IgD-negative memory B cell (primary cell): ENCODE measurements around the gene PDCD2. TPM values are rescaled to one million over a fixed set of nuclear protein-coding genes. Genes with fewer than 3 reads are reported as not detected.
A peak's percentile ranks its signal among the peaks of the same experiment; 100 is the strongest.
"Not testable (repeated sequence)": the region's sequence is repeated elsewhere in the genome, so short reads cannot be mapped to it uniquely, and the experiment has no call there.

ENCODE experiments used
- H3K27ac Mint-ChIP-seq, 3 donors: one replicate each; pipeline ENCODE4 v1.8.0; 2020 to 2022; ENCODE audit warnings: mild to moderate bottlenecking in 3 of 3, mixed read lengths in 3 of 3, moderate library complexity in 1 of 3
- H3K27me3 Mint-ChIP-seq: one replicate; pipeline ENCODE4 v1.8.0; 2021; ENCODE audit warnings: mixed read lengths
- H3K36me3 Mint-ChIP-seq: one replicate; pipeline ENCODE4 v1.8.0; 2020; ENCODE audit warnings: mild to moderate bottlenecking, mixed read lengths
- H3K4me1 Mint-ChIP-seq, 3 donors: one replicate each; pipeline ENCODE4 v1.8.0; 2020 to 2022; ENCODE audit warnings: mixed read lengths in 3 of 3, mild to moderate bottlenecking in 1 of 3
- H3K4me3 Mint-ChIP-seq, 4 donors: one replicate each; pipeline ENCODE4 v1.8.0; 2020 to 2022; ENCODE audit warnings: mild to moderate bottlenecking in 4 of 4, mixed read lengths in 4 of 4, moderate library complexity in 3 of 4
- H3K9me3 Mint-ChIP-seq, 3 donors: one replicate each; pipeline ENCODE4 v1.8.0; 2020 to 2021; ENCODE audit warnings: mixed read lengths in 3 of 3, mild to moderate bottlenecking in 1 of 3
- polyA plus RNA-seq: library from polyadenylated mRNA; unstranded; fragments of 300-500 nt; fragmentation: Illumina TruSeq; gene quantifications from one replicate; pipeline ENCODE4 v1.2.3, GENCODE V29; 2021

The PDCD2 gene
- polyA plus RNA-seq, 1 donor from 2014 or later, result 99.9 TPM

DNA sequence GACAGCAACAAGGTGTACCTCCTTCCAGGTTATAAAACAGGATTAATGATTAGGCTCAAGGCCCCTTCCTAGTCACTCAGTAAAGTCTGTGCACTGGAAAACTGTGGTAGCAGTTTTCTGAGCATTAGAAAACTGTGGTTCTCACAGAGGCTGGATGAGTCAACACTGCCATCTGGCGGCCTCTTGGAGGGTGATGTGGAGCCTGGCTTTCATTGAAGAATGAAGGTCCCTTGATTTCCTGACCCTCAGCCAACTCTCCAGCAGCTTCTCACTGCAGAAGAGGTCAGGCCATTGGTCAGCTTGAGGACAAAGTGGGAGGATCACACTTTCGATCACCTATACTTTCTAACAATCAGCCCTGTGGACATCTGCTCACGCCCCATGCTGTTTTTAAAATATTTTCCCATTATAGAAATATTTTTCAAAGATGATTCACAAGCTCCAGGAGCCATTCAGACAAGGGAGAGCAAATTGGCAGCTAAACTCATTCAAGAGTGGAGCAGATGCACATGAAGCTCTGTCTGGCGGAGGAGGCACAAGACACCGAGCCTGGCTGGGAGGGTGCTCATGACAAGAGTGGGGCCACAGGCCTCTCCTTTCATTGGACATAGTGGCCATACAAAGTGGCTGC, 54.5 kb downstream of the PDCD2 start:
- peak overlapping the region in 2 of 4 donors; percentile 43 to 55 for H3K4me3 Mint-ChIP-seq
- H3K27ac Mint-ChIP-seq, result no peak overlapping the region
- H3K9me3 Mint-ChIP-seq, result no peaks in the 10 kb centered on the region
- no peaks in the 10 kb centered on the region for H3K27me3 Mint-ChIP-seq
- peaks cover 2% of the 10 kb centered on the region for H3K36me3 Mint-ChIP-seq
- no peaks in the 10 kb centered on the region for H3K4me1 Mint-ChIP-seq

DNA sequence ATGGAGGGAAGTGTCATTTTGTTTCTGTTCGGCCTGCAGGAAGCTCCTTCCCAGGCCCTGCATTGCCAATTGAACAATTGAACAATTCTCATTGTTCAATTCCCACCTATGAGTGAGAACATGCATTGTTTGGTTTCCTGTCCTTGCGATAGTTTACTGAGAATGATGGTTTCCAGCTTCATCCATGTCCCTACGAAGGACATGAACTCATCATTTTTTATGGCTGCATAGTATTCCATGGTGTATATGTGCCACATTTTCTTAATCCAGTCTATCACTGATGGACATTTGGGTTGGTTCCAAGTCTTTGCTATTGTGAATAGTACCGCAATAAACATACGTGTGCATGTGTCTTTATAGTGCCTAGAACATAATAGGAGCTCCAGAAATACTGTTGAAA, 56.4 kb downstream of the PDCD2 start:
- not testable (repeated sequence) for H3K36me3 Mint-ChIP-seq, H3K9me3 Mint-ChIP-seq, H3K4me1 Mint-ChIP-seq, H3K27ac Mint-ChIP-seq, H3K4me3 Mint-ChIP-seq, H3K27me3 Mint-ChIP-seq

DNA sequence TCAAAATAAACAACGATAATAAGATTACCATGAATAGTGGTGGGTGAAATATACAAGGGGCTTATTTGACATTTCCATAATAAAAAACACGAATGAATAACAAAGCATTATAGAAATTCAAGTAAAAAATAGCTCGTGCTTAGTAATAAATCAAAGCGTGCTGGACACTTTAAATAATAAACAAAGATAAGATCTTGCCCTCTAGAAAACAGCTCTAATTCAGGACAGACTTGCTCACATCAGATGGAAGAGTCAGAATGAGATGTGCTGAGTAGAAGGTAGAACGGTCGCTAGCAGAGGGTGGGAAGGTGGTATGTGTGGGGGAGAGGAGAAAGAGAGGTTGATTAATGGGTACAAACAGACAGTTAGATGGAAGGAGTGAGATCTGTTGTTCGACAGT, 58.6 kb downstream of the PDCD2 start:
- no peaks in the 10 kb centered on the region for H3K27me3 Mint-ChIP-seq
- H3K27ac Mint-ChIP-seq, result no peak overlapping the region
- no peak overlapping the region for H3K4me3 Mint-ChIP-seq
- H3K36me3 Mint-ChIP-seq, result no peaks in the 10 kb centered on the region
- no peaks in the 10 kb centered on the region for H3K9me3 Mint-ChIP-seq
- no peaks in the 10 kb centered on the region for H3K4me1 Mint-ChIP-seq

Other genes starting within 250 kb of the PDCD2 start
- 444 TPM for gene PSMB1, start 31.3 kb downstream of the PDCD2 start, polyA plus RNA-seq
- 22.5 TPM for gene TBP, start 30.3 kb downstream of the PDCD2 start, polyA plus RNA-seq